Rectal smooth muscle tissue (tissue), 1 donor: ENCODE data around the gene ZNF577.
A peak's percentile ranks its signal among the peaks of the same experiment; 100 is the strongest.

ENCODE experiments used
- H3K27ac ChIP-seq: one replicate; pipeline ENCODE4 v1.7.0; 2013; ENCODE audit warnings: low read depth, low read length, inconsistent platforms
- H3K27me3 ChIP-seq: one replicate; pipeline ENCODE4 v1.7.0; 2013; ENCODE audit warnings: low read length; ENCODE audit not compliant: control insufficient read depth, insufficient read depth
- H3K36me3 ChIP-seq: one replicate; pipeline ENCODE4 v1.7.0; 2013; ENCODE audit warnings: low read length; ENCODE audit not compliant: control insufficient read depth, insufficient read depth
- H3K4me1 ChIP-seq: one replicate; pipeline ENCODE4 v1.7.0; 2013; ENCODE audit warnings: low read length; ENCODE audit not compliant: control insufficient read depth, insufficient read depth
- H3K4me3 ChIP-seq: one replicate; pipeline ENCODE4 v1.7.0; 2013; ENCODE audit warnings: low read length
- H3K9ac ChIP-seq: one replicate; pipeline ENCODE4 v1.7.0; 2013; ENCODE audit warnings: low read length

The ZNF577 gene

DNA sequence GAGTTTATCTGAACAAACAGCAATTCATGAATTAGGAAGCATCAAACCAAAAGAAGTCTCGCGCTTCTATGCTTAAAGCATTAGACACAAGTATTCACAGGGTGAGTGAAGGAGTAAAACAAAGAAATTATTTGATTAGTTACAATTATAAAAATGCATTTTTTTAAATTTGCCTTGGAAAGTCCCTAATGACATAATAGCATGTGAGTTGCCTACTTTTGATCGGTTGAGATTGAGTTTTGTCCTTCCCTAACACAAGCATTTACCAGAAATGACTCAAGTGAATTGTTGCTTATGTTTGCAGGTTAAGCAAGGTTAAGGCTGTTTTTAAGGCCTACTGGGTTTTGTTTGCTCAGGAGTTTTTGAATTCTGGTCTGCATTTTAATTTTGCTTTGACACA lies 17.5 kb upstream of the ZNF577 start:
- Histone ChIP-seq H3K9ac (no peak overlapping the region), H3K36me3 (peaks cover under 1% of the 10 kb centered on the region), H3K27me3 (no peaks in the 10 kb centered on the region), H3K4me3 (peak overlapping the region; percentile 99), H3K27ac (no peak overlapping the region), H3K4me1 (peaks cover 2% of the 10 kb centered on the region)

DNA sequence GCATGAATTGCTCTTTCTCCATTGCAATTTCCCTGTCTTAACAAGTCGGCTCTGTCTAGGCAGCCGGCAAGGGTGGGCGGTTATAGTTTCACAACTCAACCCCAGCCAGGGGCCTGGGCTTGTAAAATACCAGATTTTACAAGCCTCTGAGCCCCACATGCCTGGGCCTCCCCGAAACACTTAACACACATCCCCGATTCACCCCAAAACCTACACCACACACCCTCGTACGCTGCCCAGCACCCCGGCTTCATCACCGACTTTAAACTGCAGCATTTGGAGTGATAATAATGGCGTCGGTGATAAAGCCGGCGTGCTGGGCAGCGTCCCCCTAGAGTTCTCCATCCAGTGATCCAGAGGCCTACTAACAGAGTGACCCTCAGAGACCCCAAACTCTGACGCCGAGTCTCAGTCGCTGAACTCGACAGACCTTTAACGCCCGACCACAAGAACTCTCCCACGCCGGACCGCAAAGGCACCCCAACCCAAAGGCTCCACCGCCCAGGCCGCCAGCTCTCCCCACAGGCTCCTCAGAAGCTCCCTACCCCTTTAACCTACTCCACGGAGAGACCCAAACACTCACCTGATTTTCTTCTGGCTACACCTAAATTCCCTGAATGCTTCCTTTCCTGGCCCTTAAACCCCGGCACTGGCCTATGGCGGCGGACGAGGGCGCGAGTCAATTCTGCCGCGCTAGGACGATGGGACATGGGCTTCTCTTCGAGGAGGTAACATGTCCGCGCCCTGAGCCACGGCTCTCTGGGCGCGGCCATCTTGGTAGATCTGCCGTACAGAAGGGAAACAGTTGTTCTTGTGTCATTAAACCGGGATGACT lies 16.8 kb upstream of the ZNF577 start, which contains the start of gene ZNF649:
Gene ZNF649 (minus strand): TSS at position 687 of the 835 bp plus-strand sequence. CDS start 4,910 bp downstream, outside the sequence.
- Histone ChIP-seq H3K9ac (peak within 1 kb of the TSS; percentile 92), H3K4me3 (peak within 1 kb of the TSS; percentile 99), H3K27ac (peak within 1 kb of the TSS; percentile 83), H3K36me3 (peaks cover 7% of the 10 kb centered on the region), H3K27me3 (no peaks in the 10 kb centered on the region), H3K4me1 (peaks cover 2% of the 10 kb centered on the region)

- peak overlapping the region; percentile 4 for H3K4me3 ChIP-seq
- no peaks in the 10 kb centered on the region for H3K27me3 ChIP-seq
- H3K4me1 ChIP-seq, result peaks cover 2% of the 10 kb centered on the region
- no peak overlapping the region for H3K9ac ChIP-seq
- peaks cover 14% of the 10 kb centered on the region for H3K36me3 ChIP-seq
- no peak overlapping the region for H3K27ac ChIP-seq
Measured at GRCh38 chr19:51903192-51903591, 15.4 kb upstream of the ZNF577 start.

DNA sequence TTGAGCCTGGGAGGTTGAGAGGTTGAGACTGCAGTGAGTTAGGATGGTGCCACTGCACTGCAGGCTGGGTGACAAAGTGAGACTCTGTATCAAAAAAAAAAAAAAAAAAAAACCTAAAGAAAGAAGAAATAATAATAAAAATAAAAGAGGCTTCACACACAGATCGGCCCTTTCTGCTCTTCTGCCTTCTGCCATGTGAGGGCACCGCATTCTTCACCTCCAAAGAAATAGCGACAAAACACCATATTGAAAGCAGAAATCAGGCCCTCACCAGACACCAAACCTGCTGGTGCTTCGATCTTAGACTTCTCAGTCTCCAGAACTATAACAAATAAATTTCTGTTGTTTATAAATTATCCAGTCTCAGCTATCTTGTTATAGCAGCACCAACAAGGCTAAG lies 14.1 kb upstream of the ZNF577 start:
- H3K4me3 ChIP-seq, result no peak overlapping the region
- H3K27me3 ChIP-seq, result no peaks in the 10 kb centered on the region
- H3K27ac ChIP-seq, result no peak overlapping the region
- peaks cover 24% of the 10 kb centered on the region for H3K36me3 ChIP-seq
- H3K9ac ChIP-seq, result no peak overlapping the region
- peaks cover 2% of the 10 kb centered on the region for H3K4me1 ChIP-seq

GRCh38 chr19:51891193-51891747 lies 3.5 kb upstream of the ZNF577 start:
- Histone ChIP-seq H3K27ac (no peak overlapping the region), H3K9ac (no peak overlapping the region), H3K4me1 (no peaks in the 10 kb centered on the region), H3K4me3 (peak overlapping the region; percentile 29), H3K27me3 (no peaks in the 10 kb centered on the region), H3K36me3 (peaks cover 53% of the 10 kb centered on the region)

DNA sequence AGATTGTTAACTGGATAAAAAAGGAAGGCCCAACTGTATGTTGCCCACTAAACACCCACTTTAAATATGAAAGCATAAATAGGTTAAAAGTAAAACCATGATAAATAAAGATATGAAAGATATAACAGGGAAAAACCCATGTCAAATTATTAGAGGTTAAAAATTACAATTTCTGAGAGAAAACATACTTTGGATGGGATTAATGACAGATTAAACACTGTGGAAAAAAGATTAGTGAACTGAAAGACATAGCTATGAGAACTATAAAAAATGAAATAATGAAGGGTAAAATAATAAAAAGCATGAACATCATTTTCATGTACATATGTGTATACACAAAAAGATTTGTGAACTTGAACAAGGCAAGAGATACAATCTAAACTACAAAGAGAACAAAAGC lies 2.2 kb upstream of the ZNF577 start:
- H3K4me3 ChIP-seq, result no peak overlapping the region
- peaks cover 43% of the 10 kb centered on the region for H3K36me3 ChIP-seq
- no peaks in the 10 kb centered on the region for H3K27me3 ChIP-seq
- H3K4me1 ChIP-seq, result no peaks in the 10 kb centered on the region
- H3K9ac ChIP-seq, result no peak overlapping the region
- H3K27ac ChIP-seq, result no peak overlapping the region

DNA sequence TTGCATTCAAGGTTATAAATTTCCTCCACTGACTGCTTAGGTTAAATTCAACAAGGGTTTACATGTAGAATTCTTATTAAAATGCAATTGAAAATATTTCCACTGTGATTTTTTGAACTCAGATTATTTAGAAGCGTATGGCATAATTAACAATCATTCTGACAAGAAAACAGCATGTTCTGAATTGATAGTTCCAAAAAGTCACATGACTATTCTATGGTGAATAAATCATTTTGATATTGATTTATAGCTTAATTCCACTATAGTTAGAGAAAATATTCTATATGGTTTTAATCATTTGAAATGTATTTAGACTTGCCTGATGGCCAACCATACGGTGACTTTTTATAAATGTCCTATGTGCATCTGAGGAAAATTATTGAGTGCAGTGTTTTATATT lies 3.0 kb downstream of the ZNF577 start:
- no peaks in the 10 kb centered on the region for H3K27me3 ChIP-seq
- H3K9ac ChIP-seq, result no peak overlapping the region
- H3K4me3 ChIP-seq, result no peak overlapping the region
- H3K27ac ChIP-seq, result no peak overlapping the region
- no peaks in the 10 kb centered on the region for H3K4me1 ChIP-seq
- H3K36me3 ChIP-seq, result peaks cover 4% of the 10 kb centered on the region

GRCh38 chr19:51882518-51882917 lies 5.2 kb downstream of the ZNF577 start:
- no peaks in the 10 kb centered on the region for H3K4me1 ChIP-seq
- no peak overlapping the region for H3K4me3 ChIP-seq
- H3K9ac ChIP-seq, result no peak overlapping the region
- peaks cover 9% of the 10 kb centered on the region for H3K36me3 ChIP-seq
- H3K27me3 ChIP-seq, result no peaks in the 10 kb centered on the region
- H3K27ac ChIP-seq, result no peak overlapping the region

- H3K27me3 ChIP-seq, result no peaks in the 10 kb centered on the region
- no peak overlapping the region for H3K27ac ChIP-seq
- no peak overlapping the region for H3K9ac ChIP-seq
- H3K4me1 ChIP-seq, result no peaks in the 10 kb centered on the region
- peaks cover 35% of the 10 kb centered on the region for H3K36me3 ChIP-seq
- H3K4me3 ChIP-seq, result no peak overlapping the region
Measured at GRCh38 chr19:51873097-51873496, 14.7 kb downstream of the ZNF577 start.

DNA sequence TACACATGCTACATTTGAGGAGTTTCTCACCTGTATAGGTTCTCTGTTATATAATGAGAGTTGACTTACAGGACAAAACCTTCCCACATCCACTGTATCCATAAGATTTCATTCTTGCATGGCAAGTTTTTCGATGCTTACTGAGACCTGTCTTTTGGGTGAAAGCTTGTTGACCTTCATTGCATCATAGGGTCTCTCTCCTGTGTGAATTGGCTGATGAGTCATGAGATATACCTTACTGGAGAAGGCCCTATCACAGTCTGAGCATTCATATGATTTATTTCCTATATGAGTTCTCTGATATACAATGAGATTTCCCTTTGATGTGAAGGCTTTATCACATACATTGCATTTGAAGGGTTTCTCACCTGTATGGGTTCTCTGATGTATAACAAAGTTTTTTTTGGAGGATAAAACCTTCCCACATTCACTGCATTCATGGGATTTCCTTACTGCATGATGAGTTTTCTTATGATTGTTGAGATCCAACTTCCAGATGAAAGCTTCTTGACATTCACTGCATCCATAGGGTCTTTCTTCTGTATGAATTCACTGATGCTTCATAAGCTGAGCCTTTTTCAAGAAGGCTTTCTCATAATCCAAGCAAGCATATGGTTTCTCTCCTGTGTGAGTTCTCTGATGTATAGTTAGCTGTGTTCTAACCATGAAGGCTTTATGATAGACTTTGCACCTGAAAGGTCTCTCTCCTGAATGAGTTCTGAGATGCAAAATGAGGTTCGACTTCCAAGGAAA lies 25.7 kb downstream of the ZNF577 start:
- H3K36me3 ChIP-seq, result no peaks in the 10 kb centered on the region
- H3K27ac ChIP-seq, result no peak overlapping the region
- H3K27me3 ChIP-seq, result no peaks in the 10 kb centered on the region
- H3K4me1 ChIP-seq, result no peaks in the 10 kb centered on the region
- no peak overlapping the region for H3K4me3 ChIP-seq
- no peak overlapping the region for H3K9ac ChIP-seq

DNA sequence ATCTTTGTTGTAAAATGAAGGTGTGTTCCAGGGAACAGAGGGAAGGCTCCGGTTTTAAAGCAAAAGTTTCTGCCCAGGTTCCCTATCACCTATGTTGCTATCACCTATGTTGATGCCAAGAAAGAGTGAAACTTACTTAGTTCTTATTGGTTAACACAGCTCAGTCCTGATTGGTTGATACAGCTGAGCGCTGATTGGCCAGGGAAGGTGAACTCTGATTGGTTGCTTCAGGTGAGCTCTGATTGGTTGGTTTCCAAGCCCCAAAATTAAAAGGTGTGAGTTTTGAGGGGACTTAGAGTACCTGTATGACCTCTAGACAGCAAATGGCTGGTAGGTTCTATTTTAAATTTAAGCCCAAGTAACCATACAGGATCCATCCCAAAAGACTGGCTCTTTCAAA lies 50.6 kb downstream of the ZNF577 start:
- H3K9ac ChIP-seq, result no peak overlapping the region
- no peaks in the 10 kb centered on the region for H3K27me3 ChIP-seq
- no peak overlapping the region for H3K4me3 ChIP-seq
- no peak overlapping the region for H3K27ac ChIP-seq
- H3K36me3 ChIP-seq, result no peaks in the 10 kb centered on the region
- no peaks in the 10 kb centered on the region for H3K4me1 ChIP-seq

DNA sequence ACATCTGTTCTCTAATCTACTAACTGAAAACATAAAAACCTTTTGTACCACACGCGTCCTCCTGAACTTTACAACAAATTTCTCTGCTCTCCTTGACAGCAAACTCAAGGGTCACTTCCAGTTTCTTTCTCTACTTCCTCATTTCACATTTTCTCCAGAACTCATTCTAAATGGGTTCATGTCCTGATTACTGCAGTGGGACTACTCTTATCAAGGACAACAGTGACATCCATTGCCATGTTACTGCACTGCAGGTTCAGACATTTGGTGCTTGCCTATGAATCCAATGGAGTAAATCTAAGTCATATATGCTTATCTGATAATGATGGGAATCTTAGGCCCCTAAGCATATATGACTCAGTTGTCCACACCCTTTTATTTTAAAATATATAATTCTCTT lies 57.5 kb downstream of the ZNF577 start:
- no peak overlapping the region for H3K27ac ChIP-seq
- no peaks in the 10 kb centered on the region for H3K36me3 ChIP-seq
- no peak overlapping the region for H3K4me3 ChIP-seq
- H3K9ac ChIP-seq, result no peak overlapping the region
- no peaks in the 10 kb centered on the region for H3K27me3 ChIP-seq
- no peaks in the 10 kb centered on the region for H3K4me1 ChIP-seq
